A549 (cell line): Measurements from ENCODE around the gene ATP10A.

Source experiments
- EHF ChIP-seq: fragments of 250-450 bp; sonication (Bioruptor Pico); IDR thresholded peaks from 2 replicates; pipeline ENCODE4 v1.5.0; 2020; ENCODE audit warnings: mild to moderate bottlenecking
- ESRRA ChIP-seq: fragments of 150-350 bp; IDR thresholded peaks from 2 replicates; pipeline ENCODE4 v1.6.1; 2014; ENCODE audit warnings: mild to moderate bottlenecking, low read length, borderline replicate concordance
- FOSB ChIP-seq: fragments of 250-450 bp; sonication (Bioruptor Pico); IDR thresholded peaks from 2 replicates; pipeline ENCODE4 v1.5.0; 2020; ENCODE audit warnings: mild to moderate bottlenecking, moderate library complexity
- MAFK ChIP-seq: fragments of 450-650 bp; IDR thresholded peaks from 2 replicates; pipeline ENCODE4 v1.6.1; 2014; ENCODE audit not compliant: partially characterized antibody
- MYC ChIP-seq: IDR thresholded peaks from 2 replicates; pipeline ENCODE4 v1.6.1; 2012; ENCODE audit warnings: mild to moderate bottlenecking, inconsistent platforms, low read length, improper control_type of control experiment, borderline replicate concordance
- POLR2A ChIP-seq: IDR thresholded peaks from 2 replicates; pipeline ENCODE4 v1.6.1; 2012; ENCODE audit warnings: mild to moderate bottlenecking, low read length
- TF ChIP-seq, protein P1 (sequence below): fragments of >200 bp; sonication (Bioruptor Twin); formaldehyde crosslinking; IDR thresholded peaks from 3 replicates; pipeline ENCODE4 v1.5.1; 2016
- TF ChIP-seq, protein P2 (sequence below): fragments of >200 bp; sonication (Bioruptor Twin); formaldehyde crosslinking; IDR thresholded peaks from 3 replicates; pipeline ENCODE4 v1.6.1; 2016

DNA sequence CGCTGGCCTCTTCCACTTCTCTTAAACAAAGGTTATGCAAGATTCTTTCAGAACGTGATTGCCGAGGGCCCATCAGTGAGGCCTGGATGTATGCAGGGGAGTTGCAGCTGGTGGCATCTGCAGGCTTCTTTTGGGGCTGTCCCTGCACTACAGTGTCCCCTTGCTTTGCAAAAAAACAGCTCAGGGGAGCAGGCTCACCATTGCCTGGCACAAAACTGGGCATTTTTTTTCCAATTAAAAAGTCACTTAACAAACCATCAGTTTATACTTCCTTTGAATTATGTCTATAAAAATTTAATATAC is 148.6 kb downstream of the ATP10A start:
- TF ChIP-seq MAFK (no peak), ESRRA (no peak), MYC (no peak), POLR2A (no peak), FOSB (CRISPR knock-in tag) (no peak), EHF (CRISPR knock-in tag) (no peak)
- TF ChIP-seq, protein P1, sequence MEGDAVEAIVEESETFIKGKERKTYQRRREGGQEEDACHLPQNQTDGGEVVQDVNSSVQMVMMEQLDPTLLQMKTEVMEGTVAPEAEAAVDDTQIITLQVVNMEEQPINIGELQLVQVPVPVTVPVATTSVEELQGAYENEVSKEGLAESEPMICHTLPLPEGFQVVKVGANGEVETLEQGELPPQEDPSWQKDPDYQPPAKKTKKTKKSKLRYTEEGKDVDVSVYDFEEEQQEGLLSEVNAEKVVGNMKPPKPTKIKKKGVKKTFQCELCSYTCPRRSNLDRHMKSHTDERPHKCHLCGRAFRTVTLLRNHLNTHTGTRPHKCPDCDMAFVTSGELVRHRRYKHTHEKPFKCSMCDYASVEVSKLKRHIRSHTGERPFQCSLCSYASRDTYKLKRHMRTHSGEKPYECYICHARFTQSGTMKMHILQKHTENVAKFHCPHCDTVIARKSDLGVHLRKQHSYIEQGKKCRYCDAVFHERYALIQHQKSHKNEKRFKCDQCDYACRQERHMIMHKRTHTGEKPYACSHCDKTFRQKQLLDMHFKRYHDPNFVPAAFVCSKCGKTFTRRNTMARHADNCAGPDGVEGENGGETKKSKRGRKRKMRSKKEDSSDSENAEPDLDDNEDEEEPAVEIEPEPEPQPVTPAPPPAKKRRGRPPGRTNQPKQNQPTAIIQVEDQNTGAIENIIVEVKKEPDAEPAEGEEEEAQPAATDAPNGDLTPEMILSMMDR = no peak
- TF ChIP-seq, protein P2, sequence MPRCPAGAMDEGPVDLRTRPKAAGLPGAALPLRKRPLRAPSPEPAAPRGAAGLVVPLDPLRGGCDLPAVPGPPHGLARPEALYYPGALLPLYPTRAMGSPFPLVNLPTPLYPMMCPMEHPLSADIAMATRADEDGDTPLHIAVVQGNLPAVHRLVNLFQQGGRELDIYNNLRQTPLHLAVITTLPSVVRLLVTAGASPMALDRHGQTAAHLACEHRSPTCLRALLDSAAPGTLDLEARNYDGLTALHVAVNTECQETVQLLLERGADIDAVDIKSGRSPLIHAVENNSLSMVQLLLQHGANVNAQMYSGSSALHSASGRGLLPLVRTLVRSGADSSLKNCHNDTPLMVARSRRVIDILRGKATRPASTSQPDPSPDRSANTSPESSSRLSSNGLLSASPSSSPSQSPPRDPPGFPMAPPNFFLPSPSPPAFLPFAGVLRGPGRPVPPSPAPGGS = no peak
